DND-41 (cell line): ENCODE measurements around the gene CASP12.

Experiments used
- ATAC-seq: fragments of 200-7000 bp; cut with Tn5 transposase; 3 replicates; pipeline ENCODE4 v1.9.1; 2021; ENCODE audit warnings: low read depth; ENCODE audit not compliant: insufficient read depth
- DNase-seq: peaks from one replicate; pipeline ENCODE4 v3.0.0-alpha.2; 2020
- H2AFZ ChIP-seq: 2 replicates; pipeline ENCODE4 v1.6.0; 2012; ENCODE audit warnings: low read depth, low read length
- H3K27ac ChIP-seq: 2 replicates; pipeline ENCODE4 v1.5.1; 2012; ENCODE audit warnings: low read length, inconsistent platforms
- H3K27me3 ChIP-seq: fragments of 200-600 bp; sonication (generic); 2 replicates; pipeline ENCODE4 v1.6.0; 2012; ENCODE audit warnings: low read length, mild to moderate bottlenecking, inconsistent platforms; ENCODE audit not compliant: insufficient read depth, poor library complexity
- H3K36me3 ChIP-seq: 2 replicates; pipeline ENCODE4 v1.5.1; 2012; ENCODE audit warnings: low read length, inconsistent platforms; ENCODE audit not compliant: insufficient read depth
- H3K4me1 ChIP-seq: 2 replicates; pipeline ENCODE4 v1.5.1; 2012; ENCODE audit warnings: mild to moderate bottlenecking, low read length; ENCODE audit not compliant: insufficient read depth
- H3K4me2 ChIP-seq: 2 replicates; pipeline ENCODE4 v1.6.0; 2012; ENCODE audit warnings: mild to moderate bottlenecking, moderate library complexity, low read length, inconsistent platforms; ENCODE audit not compliant: insufficient read depth
- H3K4me3 ChIP-seq, 2 experiments: fragments of 200-600 bp in 1 of 2; shearing (Covaris generic) in 1 of 2; 2 replicates each; pipeline ENCODE4 v1.5.1; 2012 to 2016; ENCODE audit warnings: inconsistent platforms in 2 of 2, low read length in 2 of 2, mild to moderate bottlenecking in 2 of 2, low read depth in 1 of 2, moderate library complexity in 1 of 2
- H3K79me2 ChIP-seq: 2 replicates; pipeline ENCODE4 v1.6.0; 2012; ENCODE audit warnings: low read length, inconsistent platforms; ENCODE audit not compliant: insufficient read depth
- H3K9ac ChIP-seq: 2 replicates; pipeline ENCODE4 v1.6.0; 2012; ENCODE audit warnings: low read depth, mild to moderate bottlenecking, inconsistent platforms, low read length, moderate library complexity
- H3K9me3 ChIP-seq: 2 replicates; pipeline ENCODE4 v1.5.1; 2012; ENCODE audit warnings: low read length, moderate library complexity, mild to moderate bottlenecking, inconsistent platforms; ENCODE audit not compliant: insufficient read depth, severe bottlenecking
- H4K20me1 ChIP-seq: 2 replicates; pipeline ENCODE4 v1.6.0; 2012; ENCODE audit warnings: low read length; ENCODE audit not compliant: insufficient read depth
- CTCF ChIP-seq: IDR thresholded peaks from 2 replicates; pipeline ENCODE4 v1.5.1; 2012; ENCODE audit warnings: borderline replicate concordance, low read length, moderate library complexity, mild to moderate bottlenecking; ENCODE audit not compliant: poor library complexity, severe bottlenecking; ENCODE audit errors: extremely low read depth
- EZH2 ChIP-seq: IDR thresholded peaks from 3 replicates; pipeline ENCODE4 v1.6.1; 2012; ENCODE audit warnings: borderline replicate concordance, low read depth, mild to moderate bottlenecking, moderate library complexity, low read length, inconsistent platforms; ENCODE audit not compliant: severe bottlenecking

The CASP12 gene

GRCh38 chr11:104841185-104841584 lies 57.1 kb downstream of the CASP12 start:
- DNase-seq (no peak), ATAC-seq (no peak)
- no peak overlapping the region for H3K4me2 ChIP-seq
- H3K79me2 ChIP-seq = no peaks in the 10 kb centered on the region
- no peaks in the 10 kb centered on the region for H3K36me3 ChIP-seq
- TF ChIP-seq CTCF (peak; percentile 7), EZH2 (no peak)
- no peak overlapping the region for H3K4me3 ChIP-seq
- H3K27ac ChIP-seq = no peak overlapping the region
- no peak overlapping the region; the same call in 1 of the 2 replicates for H2AFZ ChIP-seq
- H3K9me3 ChIP-seq = peaks cover 9% of the 10 kb centered on the region
- no peaks in the 10 kb centered on the region for H3K27me3 ChIP-seq
- H4K20me1 ChIP-seq = no peaks in the 10 kb centered on the region
- no peaks in the 10 kb centered on the region for H3K4me1 ChIP-seq
- no peak overlapping the region for H3K9ac ChIP-seq

- no peak overlapping the region for H3K4me2 ChIP-seq
- DNase-seq = no peak
- H4K20me1 ChIP-seq = no peaks in the 10 kb centered on the region
- peaks cover 9% of the 10 kb centered on the region for H3K9me3 ChIP-seq
- ATAC-seq = no peak
- no peaks in the 10 kb centered on the region for H3K36me3 ChIP-seq
- TF ChIP-seq CTCF = no peak
- TF ChIP-seq EZH2 = no peak
- H3K27ac ChIP-seq = peak overlapping the region; percentile 1; the same call in 1 of the 2 replicates
- no peak overlapping the region for H2AFZ ChIP-seq
- no peaks in the 10 kb centered on the region for H3K27me3 ChIP-seq
- H3K79me2 ChIP-seq = no peaks in the 10 kb centered on the region
- H3K4me3 ChIP-seq = no peak overlapping the region
- no peaks in the 10 kb centered on the region for H3K4me1 ChIP-seq
- no peak overlapping the region for H3K9ac ChIP-seq
These were observed 60.2 kb downstream of the CASP12 start for GRCh38 chr11:104837969-104838639.

GRCh38 chr11:104836691-104837090 lies 61.6 kb downstream of the CASP12 start:
- TF ChIP-seq CTCF (no peak), EZH2 (no peak)

More at GRCh38 chr11:104836691-104837090, 61.6 kb downstream of the CASP12 start:
- Histone ChIP-seq H3K79me2 (no peaks in the 10 kb centered on the region), H3K4me3 (no peak overlapping the region), H2AFZ (no peak overlapping the region), H3K27me3 (no peaks in the 10 kb centered on the region), H4K20me1 (no peaks in the 10 kb centered on the region), H3K4me2 (no peak overlapping the region), H3K27ac (no peak overlapping the region), H3K9ac (no peak overlapping the region), H3K4me1 (no peaks in the 10 kb centered on the region), H3K9me3 (peaks cover 9% of the 10 kb centered on the region), H3K36me3 (no peaks in the 10 kb centered on the region)
- ATAC-seq (no peak), DNase-seq (no peak)
